ENCODE measurements around the gene P3H4.

DNA sequence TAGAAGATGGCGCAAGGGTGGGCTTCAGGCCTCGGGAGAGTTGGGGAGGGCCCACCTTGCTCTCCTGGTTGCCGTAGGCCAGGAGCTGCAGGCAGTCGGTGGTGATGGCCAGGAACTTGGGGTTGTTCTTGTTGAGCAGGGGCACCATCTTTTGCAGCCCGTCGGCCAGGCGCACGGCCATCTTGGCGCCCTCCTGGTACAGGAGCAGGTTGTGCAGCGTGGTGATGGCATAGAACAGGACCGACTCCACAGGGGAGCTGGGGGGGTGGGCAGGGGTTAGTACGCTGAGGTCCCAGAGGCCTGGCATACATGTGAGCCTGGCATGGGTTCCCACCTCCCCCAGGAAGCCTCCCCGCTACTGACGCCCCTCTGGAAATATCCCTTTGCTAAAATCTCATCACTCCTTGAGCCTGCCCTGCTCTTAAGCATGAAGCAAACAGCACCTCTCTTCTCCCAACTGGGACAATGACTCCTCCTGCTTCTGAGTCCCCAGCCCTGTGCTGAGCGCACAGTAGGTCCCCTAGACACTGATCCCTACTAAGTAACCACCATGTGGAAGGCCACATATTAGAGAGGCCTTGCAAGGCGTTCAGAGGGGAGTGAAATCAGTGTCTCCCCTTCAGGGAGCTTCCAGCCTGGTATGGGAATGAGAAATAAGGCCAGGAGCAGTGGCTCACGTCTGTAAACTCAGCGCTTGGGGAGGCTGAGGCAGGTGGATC is 44.3 kb downstream of the P3H4 start:
- no peak for TF ChIP-seq EZH2 (IDR thresholded peaks at IDR 0.05; ENCODE audit: low read length)
- TF ChIP-seq, protein P1, sequence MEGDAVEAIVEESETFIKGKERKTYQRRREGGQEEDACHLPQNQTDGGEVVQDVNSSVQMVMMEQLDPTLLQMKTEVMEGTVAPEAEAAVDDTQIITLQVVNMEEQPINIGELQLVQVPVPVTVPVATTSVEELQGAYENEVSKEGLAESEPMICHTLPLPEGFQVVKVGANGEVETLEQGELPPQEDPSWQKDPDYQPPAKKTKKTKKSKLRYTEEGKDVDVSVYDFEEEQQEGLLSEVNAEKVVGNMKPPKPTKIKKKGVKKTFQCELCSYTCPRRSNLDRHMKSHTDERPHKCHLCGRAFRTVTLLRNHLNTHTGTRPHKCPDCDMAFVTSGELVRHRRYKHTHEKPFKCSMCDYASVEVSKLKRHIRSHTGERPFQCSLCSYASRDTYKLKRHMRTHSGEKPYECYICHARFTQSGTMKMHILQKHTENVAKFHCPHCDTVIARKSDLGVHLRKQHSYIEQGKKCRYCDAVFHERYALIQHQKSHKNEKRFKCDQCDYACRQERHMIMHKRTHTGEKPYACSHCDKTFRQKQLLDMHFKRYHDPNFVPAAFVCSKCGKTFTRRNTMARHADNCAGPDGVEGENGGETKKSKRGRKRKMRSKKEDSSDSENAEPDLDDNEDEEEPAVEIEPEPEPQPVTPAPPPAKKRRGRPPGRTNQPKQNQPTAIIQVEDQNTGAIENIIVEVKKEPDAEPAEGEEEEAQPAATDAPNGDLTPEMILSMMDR (optimal IDR thresholded peaks at IDR 0.05 in 1 of 3, IDR thresholded peaks at IDR 0.05 in 1 of 3, conservative IDR thresholded peaks at IDR 0.05 in 1 of 3; ENCODE audit: extremely low read depth in 1 of 3, insufficient read depth in 2 of 3, low read length in 3 of 3) = no peak
